Measurements from ENCODE around the gene EXOG. TPM values are rescaled to one million over a fixed set of nuclear protein-coding genes. Genes with fewer than 3 reads are reported as not detected.

Gene EXOG
- total and polyA plus RNA-seq, 2 of the 13 experiments (the other 11 are each of a cell fraction or from before 2014, with no cell fraction given), result 5.5 to 9.5 TPM

DNA sequence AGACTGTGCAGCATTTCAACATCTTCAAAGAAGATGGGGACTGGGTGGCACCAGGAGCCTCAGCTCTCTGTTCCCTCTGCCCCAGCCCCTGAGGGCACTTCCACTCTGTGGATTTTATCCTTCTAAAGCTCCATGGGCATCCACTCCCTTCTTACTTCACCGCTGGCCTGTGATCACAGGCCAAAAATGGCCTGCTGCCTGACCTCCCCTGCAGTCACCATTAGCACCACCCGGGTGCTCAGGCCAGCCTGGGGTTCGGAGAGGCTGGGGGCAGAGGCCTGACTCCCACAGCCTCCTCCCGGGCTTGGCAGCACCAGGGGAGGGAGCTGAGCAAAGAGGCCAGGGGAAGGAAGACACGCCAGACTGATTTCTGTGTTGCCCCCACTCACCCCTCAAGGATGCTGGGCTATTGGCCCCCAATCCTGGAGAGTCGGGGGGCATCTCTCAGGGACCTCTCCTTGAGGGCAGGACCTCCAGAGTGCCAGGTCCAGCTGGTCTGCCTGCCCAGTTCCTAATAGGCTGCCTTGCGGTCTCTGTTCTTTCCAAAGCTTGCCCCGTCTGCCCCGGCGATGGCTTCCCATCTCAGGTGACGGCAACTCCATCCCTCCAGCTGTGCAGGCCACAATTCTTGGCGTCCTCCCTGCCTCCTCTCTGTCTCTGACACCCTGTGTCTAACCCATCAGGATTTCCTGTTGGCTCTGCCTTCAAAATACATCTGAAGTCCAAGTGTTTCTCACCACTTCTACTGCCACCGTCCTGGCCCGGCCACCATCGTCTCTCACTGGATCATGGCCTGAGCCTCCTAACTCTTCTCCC lies 67.1 kb downstream of the EXOG start:
- Histone ChIP-seq H3K4me2 (ENCODE audit: low read depth, low read length) (no peak overlapping the region), H3K9me3 (ENCODE audit: low read length) (no peaks in the 10 kb centered on the region), H3K36me3 (replicated peaks in 1 of 2; ENCODE audit: control insufficient read depth in 1 of 2, insufficient read depth in 2 of 2, low read length in 2 of 2) (no peaks in the 10 kb centered on the region), H3K27ac (ENCODE audit: extremely low read length, insufficient read depth, low read length) (no peak overlapping the region), H3K9ac (ENCODE audit: insufficient read depth, low read depth, low read length) (no peak overlapping the region), H3K27me3 (ENCODE audit: control insufficient read depth in 1 of 2, insufficient read depth in 2 of 2, low read length in 2 of 2) (peaks cover 1 to 22% of the 10 kb centered on the region in 2 experiments; a peak in 3 of 5 replicates), H4K20me1 (ENCODE audit: insufficient read depth, low read length) (peaks cover 2% of the 10 kb centered on the region; the same call in 1 of the 2 replicates), H3K4me3 (replicated peaks in 1 of 3; ENCODE audit: insufficient read depth in 1 of 3, low read depth in 2 of 3, low read length in 3 of 3) (no peak overlapping the region), H3K4me1 (ENCODE audit: insufficient read depth, low read length) (no peaks in the 10 kb centered on the region), H2AFZ (ENCODE audit: low read length) (no peak overlapping the region), H3K79me2 (ENCODE audit: insufficient read depth, low read length) (no peaks in the 10 kb centered on the region)
- ChIA-PET CTCF (ENCODE audit: low intra/inter-chr PET ratio, low total read pairs) (no interaction called here), POLR2A (no interaction called here)
- ATAC-seq (no peak), DNase-seq (ENCODE audit: low spot score) (no peak), FAIRE-seq (no peak)
- in situ Hi-C loops (cut with HindIII; ENCODE audit: extremely low pct_ligation_motif_present, low pct_unique_long_range_greater_than_20kb) (no loop called here), intact Hi-C loops (cut with micrococcal nuclease; ENCODE audit: unreplicated experiment) (no loop called here)
- 46% methylated on average over 14 of the region's 15 CpGs for WGBS (ENCODE audit: low lambda C conversion rate)
- BruUV-seq (replicated peaks), result no TSS peak
- TF ChIP-seq, protein P1, sequence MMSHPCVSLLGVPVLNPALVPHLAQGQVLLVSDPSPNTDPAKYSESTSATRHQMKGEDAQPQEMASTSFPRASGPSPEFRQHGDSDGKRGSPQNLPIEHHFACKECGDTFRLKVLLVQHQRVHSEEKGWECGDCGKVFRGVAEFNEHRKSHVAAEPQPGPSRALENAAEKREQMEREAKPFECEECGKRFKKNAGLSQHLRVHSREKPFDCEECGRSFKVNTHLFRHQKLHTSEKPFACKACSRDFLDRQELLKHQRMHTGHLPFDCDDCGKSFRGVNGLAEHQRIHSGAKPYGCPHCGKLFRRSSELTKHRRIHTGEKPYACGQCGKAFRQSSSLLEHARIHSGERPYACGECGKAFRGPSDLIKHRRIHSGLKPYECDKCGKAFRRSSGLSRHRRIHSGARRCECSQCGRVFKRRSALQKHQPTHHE (CRISPR knock-in tag; IDR thresholded peaks at IDR 0.05; ENCODE audit: borderline replicate concordance), result no peak
- no peak for TF ChIP-seq FOSL1 (CRISPR knock-in tag; IDR thresholded peaks at IDR 0.05; ENCODE audit: borderline replicate concordance)
- TF ChIP-seq, protein P2, sequence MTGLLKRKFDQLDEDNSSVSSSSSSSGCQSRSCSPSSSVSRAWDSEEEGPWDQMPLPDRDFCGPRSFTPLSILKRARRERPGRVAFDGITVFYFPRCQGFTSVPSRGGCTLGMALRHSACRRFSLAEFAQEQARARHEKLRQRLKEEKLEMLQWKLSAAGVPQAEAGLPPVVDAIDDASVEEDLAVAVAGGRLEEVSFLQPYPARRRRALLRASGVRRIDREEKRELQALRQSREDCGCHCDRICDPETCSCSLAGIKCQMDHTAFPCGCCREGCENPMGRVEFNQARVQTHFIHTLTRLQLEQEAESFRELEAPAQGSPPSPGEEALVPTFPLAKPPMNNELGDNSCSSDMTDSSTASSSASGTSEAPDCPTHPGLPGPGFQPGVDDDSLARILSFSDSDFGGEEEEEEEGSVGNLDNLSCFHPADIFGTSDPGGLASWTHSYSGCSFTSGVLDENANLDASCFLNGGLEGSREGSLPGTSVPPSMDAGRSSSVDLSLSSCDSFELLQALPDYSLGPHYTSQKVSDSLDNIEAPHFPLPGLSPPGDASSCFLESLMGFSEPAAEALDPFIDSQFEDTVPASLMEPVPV (CRISPR knock-in tag; IDR thresholded peaks at IDR 0.05), result no peak
- TF ChIP-seq ISL2 (CRISPR knock-in tag; IDR thresholded peaks at IDR 0.05), result no peak
- no peak for TF ChIP-seq MIXL1 (CRISPR knock-in tag; IDR thresholded peaks at IDR 0.05)
- TF ChIP-seq ZNF768 (CRISPR knock-in tag; IDR thresholded peaks at IDR 0.05), result no peak
- no peak for TF ChIP-seq KAT8 (CRISPR knock-in tag; IDR thresholded peaks at IDR 0.05)
- no peak for TF ChIP-seq ZNF468 (CRISPR knock-in tag; IDR thresholded peaks at IDR 0.05)
- TF ChIP-seq TEAD3 (CRISPR knock-in tag; optimal IDR thresholded peaks at IDR 0.05; ENCODE audit: borderline replicate concordance), result no peak
- no peak for TF ChIP-seq ZNF816 (CRISPR knock-in tag; IDR thresholded peaks at IDR 0.05; ENCODE audit: borderline replicate concordance)
- TF ChIP-seq, protein P3, sequence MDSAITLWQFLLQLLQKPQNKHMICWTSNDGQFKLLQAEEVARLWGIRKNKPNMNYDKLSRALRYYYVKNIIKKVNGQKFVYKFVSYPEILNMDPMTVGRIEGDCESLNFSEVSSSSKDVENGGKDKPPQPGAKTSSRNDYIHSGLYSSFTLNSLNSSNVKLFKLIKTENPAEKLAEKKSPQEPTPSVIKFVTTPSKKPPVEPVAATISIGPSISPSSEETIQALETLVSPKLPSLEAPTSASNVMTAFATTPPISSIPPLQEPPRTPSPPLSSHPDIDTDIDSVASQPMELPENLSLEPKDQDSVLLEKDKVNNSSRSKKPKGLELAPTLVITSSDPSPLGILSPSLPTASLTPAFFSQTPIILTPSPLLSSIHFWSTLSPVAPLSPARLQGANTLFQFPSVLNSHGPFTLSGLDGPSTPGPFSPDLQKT (CRISPR knock-in tag; IDR thresholded peaks at IDR 0.05; ENCODE audit: borderline replicate concordance), result no peak
- no peak for TF ChIP-seq SP4 (CRISPR knock-in tag; IDR thresholded peaks at IDR 0.05)
- no peak for TF ChIP-seq MYNN (CRISPR knock-in tag; IDR thresholded peaks at IDR 0.05; ENCODE audit: low read depth)
- TF ChIP-seq ZNF781 (CRISPR knock-in tag; IDR thresholded peaks at IDR 0.05; ENCODE audit: borderline replicate concordance, not compliant biosample characterization), result no peak
- TF ChIP-seq ATF1 (CRISPR knock-in tag; IDR thresholded peaks at IDR 0.05), result no peak
- TF ChIP-seq MBD4 (IDR thresholded peaks at IDR 0.05; ENCODE audit: borderline replicate concordance, low read length), result no peak
- TF ChIP-seq, protein P4, sequence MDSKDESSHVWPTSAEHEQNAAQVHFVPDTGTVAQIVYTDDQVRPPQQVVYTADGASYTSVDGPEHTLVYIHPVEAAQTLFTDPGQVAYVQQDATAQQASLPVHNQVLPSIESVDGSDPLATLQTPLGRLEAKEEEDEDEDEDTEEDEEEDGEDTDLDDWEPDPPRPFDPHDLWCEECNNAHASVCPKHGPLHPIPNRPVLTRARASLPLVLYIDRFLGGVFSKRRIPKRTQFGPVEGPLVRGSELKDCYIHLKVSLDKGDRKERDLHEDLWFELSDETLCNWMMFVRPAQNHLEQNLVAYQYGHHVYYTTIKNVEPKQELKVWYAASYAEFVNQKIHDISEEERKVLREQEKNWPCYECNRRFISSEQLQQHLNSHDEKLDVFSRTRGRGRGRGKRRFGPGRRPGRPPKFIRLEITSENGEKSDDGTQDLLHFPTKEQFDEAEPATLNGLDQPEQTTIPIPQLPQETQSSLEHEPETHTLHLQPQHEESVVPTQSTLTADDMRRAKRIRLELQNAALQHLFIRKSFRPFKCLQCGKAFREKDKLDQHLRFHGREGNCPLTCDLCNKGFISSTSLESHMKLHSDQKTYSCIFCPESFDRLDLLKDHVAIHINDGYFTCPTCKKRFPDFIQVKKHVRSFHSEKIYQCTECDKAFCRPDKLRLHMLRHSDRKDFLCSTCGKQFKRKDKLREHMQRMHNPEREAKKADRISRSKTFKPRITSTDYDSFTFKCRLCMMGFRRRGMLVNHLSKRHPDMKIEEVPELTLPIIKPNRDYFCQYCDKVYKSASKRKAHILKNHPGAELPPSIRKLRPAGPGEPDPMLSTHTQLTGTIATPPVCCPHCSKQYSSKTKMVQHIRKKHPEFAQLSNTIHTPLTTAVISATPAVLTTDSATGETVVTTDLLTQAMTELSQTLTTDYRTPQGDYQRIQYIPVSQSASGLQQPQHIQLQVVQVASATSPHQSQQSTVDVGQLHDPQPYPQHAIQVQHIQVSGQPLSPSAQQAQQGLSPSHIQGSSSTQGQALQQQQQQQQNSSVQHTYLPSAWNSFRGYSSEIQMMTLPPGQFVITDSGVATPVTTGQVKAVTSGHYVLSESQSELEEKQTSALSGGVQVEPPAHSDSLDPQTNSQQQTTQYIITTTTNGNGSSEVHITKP (CRISPR knock-in tag; IDR thresholded peaks at IDR 0.05; ENCODE audit: low read depth), result no peak
